Measurements from ENCODE around the gene SYTL1.

Gene SYTL1

GRCh38 chr1:27366411-27367159 lies 24.8 kb downstream of the SYTL1 start, which contains the start of gene MAP3K6:
Gene MAP3K6, minus strand, starts transcription at chr1:27366961. Its CDS starts 364 bp downstream, at chr1:27366597.
- TF ChIP-seq CTCF (IDR thresholded peaks at IDR 0.05; ENCODE audit: extremely low read depth, missing control alignments) = peak; percentile 46
- peak; percentile 79 for DNase-seq (ENCODE audit: low spot score)

GRCh38 chr1:27367160-27367650 lies 25.4 kb downstream of the SYTL1 start:
- TF ChIP-seq CTCF (IDR thresholded peaks at IDR 0.05; ENCODE audit: extremely low read depth, missing control alignments) = no peak
- DNase-seq (ENCODE audit: low spot score) = no peak

GRCh38 chr1:27368869-27369582 lies 27.2 kb downstream of the SYTL1 start:
- no peak for TF ChIP-seq CTCF (IDR thresholded peaks at IDR 0.05; ENCODE audit: extremely low read depth, missing control alignments)
- no peak for DNase-seq (ENCODE audit: low spot score)

GRCh38 chr1:27372022-27372807 lies 30.4 kb downstream of the SYTL1 start:
- no peak for DNase-seq (ENCODE audit: low spot score)
- no peak for TF ChIP-seq CTCF (IDR thresholded peaks at IDR 0.05; ENCODE audit: extremely low read depth, missing control alignments)

GRCh38 chr1:27372808-27373690 lies 31.2 kb downstream of the SYTL1 start:
- TF ChIP-seq CTCF (IDR thresholded peaks at IDR 0.05; ENCODE audit: extremely low read depth, missing control alignments) = no peak
- DNase-seq (ENCODE audit: low spot score) = no peak

- DNase-seq (ENCODE audit: low spot score) = no peak
- no peak for TF ChIP-seq CTCF (IDR thresholded peaks at IDR 0.05; ENCODE audit: extremely low read depth, missing control alignments)
Observed at GRCh38 chr1:27374362-27375086, 32.7 kb downstream of the SYTL1 start, which contains the start of gene FCN3. Gene FCN3, minus strand, starts transcription at chr1:27374824. Its CDS starts 6 bp downstream, at chr1:27374818.
